Gastrocnemius medialis (tissue), 4 donors: ENCODE results near the gene STARD13. TPM values are rescaled to one million over a fixed set of nuclear protein-coding genes. Genes with fewer than 3 reads are reported as not detected.

ENCODE experiments used
- ATAC-seq, 2 donors: fragments of 150-250 bp; one replicate each; pipeline ENCODE4 v1.9.1; 2016
- DNase-seq, 2 donors: peaks; one replicate each; pipeline ENCODE4 v3.0.0-alpha.2; 2019
- H3K27ac ChIP-seq, 4 donors: fragments of 200-600 bp; sonication (generic); 1 replicate in 1 of 4; 2 replicates in 3 of 4; pipeline ENCODE4 v1.5.1; 2016 to 2018; ENCODE audit warnings: mild to moderate bottlenecking in 2 of 4, moderate library complexity in 1 of 4
- H3K27me3 ChIP-seq, 3 donors: fragments of 200-600 bp; sonication (generic) in 2 of 3; 1 replicate in 1 of 3; 2 replicates in 2 of 3; pipeline versions ENCODE4 v1.5.1 to v1.6.0; 2016 to 2019; ENCODE audit warnings: mild to moderate bottlenecking in 1 of 3, moderate library complexity in 1 of 3
- H3K36me3 ChIP-seq, 2 donors: fragments of 200-600 bp; sonication (generic) in 1 of 2; one replicate each; pipeline ENCODE4 v1.5.1; 2017 to 2018
- H3K4me1 ChIP-seq, 2 donors: fragments of 200-600 bp; sonication (generic) in 1 of 2; one replicate each; pipeline ENCODE4 v1.5.1; 2016 to 2017; ENCODE audit warnings: mild to moderate bottlenecking in 2 of 2
- H3K4me3 ChIP-seq, 4 donors: fragments of 200-600 bp; sonication (generic) in 3 of 4; 1 replicate in 1 of 4; 2 replicates in 3 of 4; pipeline ENCODE4 v1.5.1; 2016 to 2019; ENCODE audit warnings: mild to moderate bottlenecking in 2 of 4
- H3K9me3 ChIP-seq, 3 donors: fragments of 200-600 bp; sonication (generic) in 2 of 3; 1 replicate in 1 of 3; 2 replicates in 2 of 3; pipeline ENCODE4 v1.5.1; 2016 to 2019
- POLR2A ChIP-seq, 2 donors: fragments of 450-650 bp; IDR thresholded peaks; one replicate each; pipeline ENCODE4 v1.6.1; 2017; ENCODE audit warnings: antibody characterized with exemption in 2 of 2, mild to moderate bottlenecking in 2 of 2, moderate library complexity in 2 of 2
- in situ Hi-C, 4 donors: fragments of 200-750 bp; cut with MboI; loops; one replicate each; pipeline versions ENCODE4 v1.15.0 to v1.8.0; 2017; ENCODE audit warnings: low sequenced_read_pairs in 4 of 4
- intact Hi-C: fragments of 100-400 bp; cut with DNase I; formaldehyde crosslinking; loops from one replicate; pipeline ENCODE4 v1.15.1; 2023; ENCODE audit warnings: low total_unique reads
- total RNA-seq, 4 donors: library from RNA; depleted of rRNA; stranded (reverse); fragments of >200 nt; gene quantifications; one replicate each; pipeline versions ENCODE4 v1.1.0 to v1.2.3, GENCODE V29; 2016
- TF ChIP-seq, protein P1 (sequence below), 5 experiments: fragments of 450-650 bp in 3 of 5; fragments of 200-600 bp in 2 of 5; sonication (generic) in 2 of 5; IDR thresholded peaks in 4 of 5; conservative IDR thresholded peaks in 1 of 5; 1 replicate in 4 of 5; 2 replicates in 1 of 5; pipeline ENCODE4 v1.5.1; 2016 to 2019; ENCODE audit warnings: antibody characterized with exemption in 5 of 5, mild to moderate bottlenecking in 3 of 5, moderate library complexity in 3 of 5

The STARD13 gene, protein sequence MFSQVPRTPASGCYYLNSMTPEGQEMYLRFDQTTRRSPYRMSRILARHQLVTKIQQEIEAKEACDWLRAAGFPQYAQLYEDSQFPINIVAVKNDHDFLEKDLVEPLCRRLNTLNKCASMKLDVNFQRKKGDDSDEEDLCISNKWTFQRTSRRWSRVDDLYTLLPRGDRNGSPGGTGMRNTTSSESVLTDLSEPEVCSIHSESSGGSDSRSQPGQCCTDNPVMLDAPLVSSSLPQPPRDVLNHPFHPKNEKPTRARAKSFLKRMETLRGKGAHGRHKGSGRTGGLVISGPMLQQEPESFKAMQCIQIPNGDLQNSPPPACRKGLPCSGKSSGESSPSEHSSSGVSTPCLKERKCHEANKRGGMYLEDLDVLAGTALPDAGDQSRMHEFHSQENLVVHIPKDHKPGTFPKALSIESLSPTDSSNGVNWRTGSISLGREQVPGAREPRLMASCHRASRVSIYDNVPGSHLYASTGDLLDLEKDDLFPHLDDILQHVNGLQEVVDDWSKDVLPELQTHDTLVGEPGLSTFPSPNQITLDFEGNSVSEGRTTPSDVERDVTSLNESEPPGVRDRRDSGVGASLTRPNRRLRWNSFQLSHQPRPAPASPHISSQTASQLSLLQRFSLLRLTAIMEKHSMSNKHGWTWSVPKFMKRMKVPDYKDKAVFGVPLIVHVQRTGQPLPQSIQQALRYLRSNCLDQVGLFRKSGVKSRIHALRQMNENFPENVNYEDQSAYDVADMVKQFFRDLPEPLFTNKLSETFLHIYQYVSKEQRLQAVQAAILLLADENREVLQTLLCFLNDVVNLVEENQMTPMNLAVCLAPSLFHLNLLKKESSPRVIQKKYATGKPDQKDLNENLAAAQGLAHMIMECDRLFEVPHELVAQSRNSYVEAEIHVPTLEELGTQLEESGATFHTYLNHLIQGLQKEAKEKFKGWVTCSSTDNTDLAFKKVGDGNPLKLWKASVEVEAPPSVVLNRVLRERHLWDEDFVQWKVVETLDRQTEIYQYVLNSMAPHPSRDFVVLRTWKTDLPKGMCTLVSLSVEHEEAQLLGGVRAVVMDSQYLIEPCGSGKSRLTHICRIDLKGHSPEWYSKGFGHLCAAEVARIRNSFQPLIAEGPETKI
- total RNA-seq = 10 to 100 TPM in 2 of 4 donors, 1 to 10 TPM in 2; 7.7 to 19.3 (median 12.0) TPM

DNA sequence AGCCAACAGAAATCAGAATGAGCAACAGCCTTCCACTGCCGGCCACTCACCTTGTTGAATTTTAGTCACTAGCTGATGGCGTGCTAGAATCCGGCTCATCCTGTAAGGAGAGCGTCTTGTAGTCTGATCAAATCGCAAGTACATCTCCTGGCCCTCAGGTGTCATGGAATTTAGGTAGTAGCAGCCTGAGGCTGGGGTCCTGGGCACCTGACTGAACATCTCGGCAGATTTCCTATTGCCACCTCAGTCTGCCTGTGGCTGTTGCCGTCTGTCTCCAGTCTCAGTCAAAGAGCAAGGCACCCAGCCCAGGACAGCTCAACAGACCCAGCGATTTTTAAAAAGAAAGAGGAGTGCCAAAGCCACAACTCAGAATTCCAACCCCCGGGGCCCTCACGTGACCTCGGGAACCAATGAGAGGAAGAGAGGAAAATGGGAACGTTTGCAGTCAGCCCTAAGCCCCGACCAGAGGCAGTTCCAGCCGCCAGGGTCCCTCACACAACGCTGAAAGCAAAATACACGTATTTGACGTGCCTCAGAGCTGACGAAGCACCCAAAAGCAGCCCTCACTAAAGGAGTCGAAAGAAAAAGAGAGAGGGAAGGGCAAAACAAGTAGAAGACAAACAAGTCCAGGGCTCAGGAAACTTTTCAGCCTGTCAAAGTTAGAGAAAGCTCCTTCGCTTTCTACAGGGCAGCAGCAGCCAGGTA lies at the start of gene STARD13:
Gene STARD13, minus strand, starts transcription at position 336 of the 705 bp plus-strand sequence. Its CDS starts 117 bp downstream, at position 219.
- H3K4me1 ChIP-seq = peaks cover 21 to 33% of the 10 kb centered on the region in 2 donors
- peak within 1 kb of the TSS; percentile 84 to 93 (median 90) for H3K27ac ChIP-seq
- in situ Hi-C loops = loop anchor here in 1 of 4 donors (10.0 kb wide), 1 partner anchor 69 kb away; no protein-coding TSS in a partner anchor
- DNase-seq (peak; percentile 92 to 93), ATAC-seq (peak; percentile 92 to 94)
- intact Hi-C loops = loop anchor here (1.0 to 10.0 kb wide), 5 partner anchors 57 to 701 kb away; partner anchors contain the start of gene PDS5B
- no peaks in the 10 kb centered on the region for H3K36me3 ChIP-seq
- no peaks in the 10 kb centered on the region for H3K27me3 ChIP-seq
- peak; percentile 79 to 91 for TF ChIP-seq POLR2A (IDR thresholded peaks at IDR 0.05)
- TF ChIP-seq, protein P1, sequence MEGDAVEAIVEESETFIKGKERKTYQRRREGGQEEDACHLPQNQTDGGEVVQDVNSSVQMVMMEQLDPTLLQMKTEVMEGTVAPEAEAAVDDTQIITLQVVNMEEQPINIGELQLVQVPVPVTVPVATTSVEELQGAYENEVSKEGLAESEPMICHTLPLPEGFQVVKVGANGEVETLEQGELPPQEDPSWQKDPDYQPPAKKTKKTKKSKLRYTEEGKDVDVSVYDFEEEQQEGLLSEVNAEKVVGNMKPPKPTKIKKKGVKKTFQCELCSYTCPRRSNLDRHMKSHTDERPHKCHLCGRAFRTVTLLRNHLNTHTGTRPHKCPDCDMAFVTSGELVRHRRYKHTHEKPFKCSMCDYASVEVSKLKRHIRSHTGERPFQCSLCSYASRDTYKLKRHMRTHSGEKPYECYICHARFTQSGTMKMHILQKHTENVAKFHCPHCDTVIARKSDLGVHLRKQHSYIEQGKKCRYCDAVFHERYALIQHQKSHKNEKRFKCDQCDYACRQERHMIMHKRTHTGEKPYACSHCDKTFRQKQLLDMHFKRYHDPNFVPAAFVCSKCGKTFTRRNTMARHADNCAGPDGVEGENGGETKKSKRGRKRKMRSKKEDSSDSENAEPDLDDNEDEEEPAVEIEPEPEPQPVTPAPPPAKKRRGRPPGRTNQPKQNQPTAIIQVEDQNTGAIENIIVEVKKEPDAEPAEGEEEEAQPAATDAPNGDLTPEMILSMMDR (IDR thresholded peaks at IDR 0.05 in 4 of 5, conservative IDR thresholded peaks at IDR 0.05 in 1 of 5) = peak; percentile 18 to 45 (median 37)
- H3K9me3 ChIP-seq = no peaks in the 10 kb centered on the region
- H3K4me3 ChIP-seq = peak within 1 kb of the TSS; percentile 70 to 84 (median 74)

DNA sequence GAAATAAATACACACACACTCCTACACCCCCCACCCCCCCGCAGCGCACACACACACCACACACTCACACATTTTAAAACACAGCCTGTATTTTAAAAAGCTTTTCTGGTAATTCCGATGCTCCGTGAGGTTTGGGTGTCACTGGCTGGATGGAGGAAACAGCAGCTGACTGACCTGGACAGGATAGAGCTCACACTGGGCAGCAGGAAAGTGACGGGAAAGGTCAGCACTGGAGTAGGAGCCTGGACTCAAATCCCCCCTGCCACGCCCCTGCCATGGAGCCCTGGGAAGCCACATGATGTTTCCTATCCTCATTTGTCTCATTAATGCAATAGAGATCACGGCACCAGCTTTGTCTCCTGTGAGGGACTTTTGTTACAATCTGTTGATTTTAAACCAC lies 49.3 kb upstream of the STARD13 start:
- Histone ChIP-seq H3K4me1 (no peaks in the 10 kb centered on the region), H3K36me3 (no peaks in the 10 kb centered on the region), H3K9me3 (no peaks in the 10 kb centered on the region), H3K27ac (no peak overlapping the region), H3K4me3 (no peak overlapping the region), H3K27me3 (no peaks in the 10 kb centered on the region)
- ATAC-seq (no peak), DNase-seq (no peak)
- in situ Hi-C loops = loop anchor here in 1 of 4 donors (5.0 kb wide), 1 partner anchor 43 kb away; no protein-coding TSS in a partner anchor
- TF ChIP-seq, protein P1 (IDR thresholded peaks at IDR 0.05 in 4 of 5, conservative IDR thresholded peaks at IDR 0.05 in 1 of 5) = no peak
- TF ChIP-seq POLR2A (IDR thresholded peaks at IDR 0.05) = no peak
- intact Hi-C loops = no loop called here

- Histone ChIP-seq H3K27ac (no peak overlapping the region), H3K36me3 (no peaks in the 10 kb centered on the region), H3K4me3 (no peak overlapping the region), H3K27me3 (no peaks in the 10 kb centered on the region), H3K4me1 (no peaks in the 10 kb centered on the region), H3K9me3 (no peaks in the 10 kb centered on the region)
- TF ChIP-seq POLR2A (IDR thresholded peaks at IDR 0.05) = no peak
- TF ChIP-seq, protein P1 (IDR thresholded peaks at IDR 0.05 in 4 of 5, conservative IDR thresholded peaks at IDR 0.05 in 1 of 5) = no peak
- no peak for ATAC-seq
- in situ Hi-C loops (no loop called here), intact Hi-C loops (no loop called here)
- no peak for DNase-seq
Observed at GRCh38 chr13:33331962-33332361, 46.4 kb upstream of the STARD13 start.

DNA sequence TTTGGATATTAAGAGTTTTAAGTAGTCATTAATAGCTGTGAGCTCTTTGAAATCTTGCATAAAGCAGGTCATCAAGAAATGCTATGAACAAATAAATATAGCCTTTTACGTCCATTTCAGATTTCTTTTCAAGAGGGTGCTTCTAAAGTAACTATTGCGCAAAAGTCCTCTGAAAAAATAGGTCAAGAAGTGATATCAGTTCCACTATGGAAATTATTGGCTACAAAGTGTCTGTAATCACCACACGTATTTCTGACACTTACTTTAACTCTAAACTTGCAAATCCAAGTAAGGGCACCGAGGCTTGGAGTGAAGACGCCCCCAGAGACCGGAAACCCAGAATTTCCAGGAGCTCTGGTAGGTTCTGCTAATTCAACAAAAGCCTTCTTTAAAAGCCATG lies 44.9 kb upstream of the STARD13 start:
- intact Hi-C loops (no loop called here), in situ Hi-C loops (no loop called here)
- Histone ChIP-seq H3K9me3 (no peaks in the 10 kb centered on the region), H3K36me3 (no peaks in the 10 kb centered on the region), H3K4me1 (no peaks in the 10 kb centered on the region), H3K27me3 (no peaks in the 10 kb centered on the region), H3K27ac (no peak overlapping the region), H3K4me3 (no peak overlapping the region)
- DNase-seq (no peak), ATAC-seq (no peak)
- TF ChIP-seq, protein P1 (IDR thresholded peaks at IDR 0.05 in 4 of 5, conservative IDR thresholded peaks at IDR 0.05 in 1 of 5) = no peak
- no peak for TF ChIP-seq POLR2A (IDR thresholded peaks at IDR 0.05)
